Right lobe of liver (tissue), 4 donors: Measurements from ENCODE around the gene ADGRL3.

ENCODE experiments used
- POLR2A ChIP-seq: fragments of 450-650 bp; IDR thresholded peaks from one replicate; pipeline ENCODE4 v1.6.1; 2017; ENCODE audit warnings: antibody characterized with exemption, mild to moderate bottlenecking
- TF ChIP-seq, protein P1 (sequence below), 4 donors: fragments of 200-600 bp in 3 of 4; fragments of 450-650 bp in 1 of 4; IDR thresholded peaks; one replicate each; pipeline versions ENCODE4 v1.5.1 to v1.8.0; 2016 to 2022; ENCODE audit warnings: antibody characterized with exemption in 4 of 4, mild to moderate bottlenecking in 2 of 4
- donor health status: DM: no; HTN: no; CAD: no.
- donor health status: DM: no; HTN: no; CAD: no.
- donor health status: DM: no; HTN: yes; CAD: no.

DNA sequence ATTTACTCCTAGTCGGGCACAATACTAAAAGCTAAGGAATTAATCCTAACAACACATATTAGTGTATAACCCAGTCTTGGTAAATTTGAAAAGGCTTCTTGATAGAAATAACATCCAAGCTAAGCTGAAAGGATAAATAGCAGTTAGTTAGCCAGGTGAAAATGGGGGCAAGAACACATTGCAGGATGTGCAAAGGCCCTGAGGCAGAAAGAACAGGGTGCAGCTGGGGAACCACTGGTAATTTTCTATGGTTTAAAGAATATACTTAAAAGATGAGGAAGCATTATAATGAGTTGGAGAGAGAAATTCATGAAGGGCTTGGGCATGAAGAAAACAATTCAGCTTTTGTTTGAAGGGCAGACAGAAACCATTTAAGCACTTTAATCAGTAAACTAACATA, 689.0 kb downstream of the ADGRL3 start:
- TF ChIP-seq, protein P1, sequence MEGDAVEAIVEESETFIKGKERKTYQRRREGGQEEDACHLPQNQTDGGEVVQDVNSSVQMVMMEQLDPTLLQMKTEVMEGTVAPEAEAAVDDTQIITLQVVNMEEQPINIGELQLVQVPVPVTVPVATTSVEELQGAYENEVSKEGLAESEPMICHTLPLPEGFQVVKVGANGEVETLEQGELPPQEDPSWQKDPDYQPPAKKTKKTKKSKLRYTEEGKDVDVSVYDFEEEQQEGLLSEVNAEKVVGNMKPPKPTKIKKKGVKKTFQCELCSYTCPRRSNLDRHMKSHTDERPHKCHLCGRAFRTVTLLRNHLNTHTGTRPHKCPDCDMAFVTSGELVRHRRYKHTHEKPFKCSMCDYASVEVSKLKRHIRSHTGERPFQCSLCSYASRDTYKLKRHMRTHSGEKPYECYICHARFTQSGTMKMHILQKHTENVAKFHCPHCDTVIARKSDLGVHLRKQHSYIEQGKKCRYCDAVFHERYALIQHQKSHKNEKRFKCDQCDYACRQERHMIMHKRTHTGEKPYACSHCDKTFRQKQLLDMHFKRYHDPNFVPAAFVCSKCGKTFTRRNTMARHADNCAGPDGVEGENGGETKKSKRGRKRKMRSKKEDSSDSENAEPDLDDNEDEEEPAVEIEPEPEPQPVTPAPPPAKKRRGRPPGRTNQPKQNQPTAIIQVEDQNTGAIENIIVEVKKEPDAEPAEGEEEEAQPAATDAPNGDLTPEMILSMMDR (IDR thresholded peaks at IDR 0.05) = no peak
- TF ChIP-seq POLR2A = no peak
